SK-N-SH treated with all-trans-retinoic acid at 6 μM for 48 hours (cell line): Measurements from ENCODE around the gene MTNR1B.

Source experiments
- ATAC-seq: fragments of 200-7000 bp; cut with Tn5 transposase; 3 replicates; pipeline ENCODE4 v1.9.1; 2020; ENCODE audit warnings: mild to moderate bottlenecking, moderate library complexity
- ARNTL ChIP-seq: fragments of 450-650 bp; formaldehyde crosslinking; IDR thresholded peaks from 2 replicates; pipeline ENCODE4 v1.5.0; 2020; ENCODE audit warnings: low read depth, mild to moderate bottlenecking, moderate library complexity, borderline replicate concordance
- BACH2 ChIP-seq: fragments of 250-450 bp; sonication (Bioruptor Pico); IDR thresholded peaks from 2 replicates; pipeline ENCODE4 v1.9.0; 2021; ENCODE audit warnings: mild to moderate bottlenecking, borderline replicate concordance
- CSDC2 ChIP-seq: fragments of 250-450 bp; sonication (Bioruptor Pico); IDR thresholded peaks from 2 replicates; pipeline ENCODE4 v1.5.0; 2020; ENCODE audit warnings: mild to moderate bottlenecking, moderate library complexity
- ESRRG ChIP-seq: fragments of 250-450 bp; sonication (Bioruptor Pico); IDR thresholded peaks from 2 replicates; pipeline ENCODE4 v1.6.1; 2021; ENCODE audit warnings: mild to moderate bottlenecking
- GLIS3 ChIP-seq: fragments of 250-450 bp; sonication (Bioruptor Pico); IDR thresholded peaks from 2 replicates; pipeline ENCODE4 v1.5.0; 2020; ENCODE audit warnings: mild to moderate bottlenecking, moderate library complexity
- OSR1 ChIP-seq: fragments of 250-450 bp; sonication (Bioruptor Pico); IDR thresholded peaks from 2 replicates; pipeline ENCODE4 v1.8.0; 2022; ENCODE audit warnings: moderate library complexity, mild to moderate bottlenecking, inconsistent platforms
- PPARA ChIP-seq: fragments of 250-450 bp; sonication (Bioruptor Pico); IDR thresholded peaks from 2 replicates; pipeline ENCODE4 v1.5.0; 2020; ENCODE audit warnings: mild to moderate bottlenecking, borderline replicate concordance
- RARB ChIP-seq: fragments of 250-450 bp; sonication (Bioruptor Pico); IDR thresholded peaks from 2 replicates; pipeline ENCODE4 v1.8.0; 2021; ENCODE audit warnings: mild to moderate bottlenecking, moderate library complexity
- SNAI2 ChIP-seq: fragments of 250-450 bp; sonication (Bioruptor Pico); IDR thresholded peaks from 2 replicates; pipeline ENCODE4 v1.5.0; 2020; ENCODE audit warnings: mild to moderate bottlenecking, moderate library complexity
- TCF4 ChIP-seq: fragments of 250-450 bp; sonication (Bioruptor Pico); IDR thresholded peaks from 2 replicates; pipeline ENCODE4 v1.8.0; 2021; ENCODE audit warnings: mild to moderate bottlenecking, moderate library complexity, borderline replicate concordance
- TOX ChIP-seq: fragments of 250-450 bp; sonication (Bioruptor Pico); IDR thresholded peaks from 2 replicates; pipeline ENCODE4 v1.8.0; 2021; ENCODE audit warnings: mild to moderate bottlenecking, moderate library complexity, borderline replicate concordance
- ZC3H10 ChIP-seq: fragments of 250-450 bp; sonication (Bioruptor Pico); IDR thresholded peaks from 2 replicates; pipeline ENCODE4 v1.5.1; 2021; ENCODE audit warnings: mild to moderate bottlenecking, moderate library complexity
- ZFP3 ChIP-seq: fragments of 250-450 bp; sonication (Bioruptor Pico); IDR thresholded peaks from 2 replicates; pipeline ENCODE4 v1.5.0; 2020; ENCODE audit warnings: mild to moderate bottlenecking, moderate library complexity
- ZFP30 ChIP-seq: fragments of 450-650 bp; formaldehyde crosslinking; IDR thresholded peaks from 2 replicates; pipeline ENCODE4 v1.5.0; 2022; ENCODE audit warnings: mild to moderate bottlenecking, moderate library complexity
- ZNF565 ChIP-seq: fragments of 450-650 bp; formaldehyde crosslinking; conservative IDR thresholded peaks from 2 replicates; pipeline ENCODE4 v1.5.0; 2020; ENCODE audit warnings: low read depth, mild to moderate bottlenecking, moderate library complexity
- ZNF70 ChIP-seq: fragments of 450-650 bp; formaldehyde crosslinking; IDR thresholded peaks from 2 replicates; pipeline ENCODE4 v1.5.0; 2020; ENCODE audit warnings: mild to moderate bottlenecking, moderate library complexity
- ZNF8 ChIP-seq: fragments of 450-650 bp; formaldehyde crosslinking; IDR thresholded peaks from 2 replicates; pipeline ENCODE4 v1.5.0; 2020; ENCODE audit warnings: mild to moderate bottlenecking, moderate library complexity
- TF ChIP-seq, protein P1 (sequence below): fragments of 250-450 bp; sonication (Bioruptor Pico); IDR thresholded peaks from 2 replicates; pipeline ENCODE4 v1.8.0; 2020; ENCODE audit warnings: mild to moderate bottlenecking, moderate library complexity, borderline replicate concordance
- TF ChIP-seq, protein P2 (sequence below): fragments of 250-450 bp; sonication (Bioruptor Pico); IDR thresholded peaks from 2 replicates; pipeline ENCODE4 v1.5.0; 2020; ENCODE audit warnings: mild to moderate bottlenecking, moderate library complexity
- TF ChIP-seq, protein P3 (sequence below): fragments of 250-450 bp; sonication (Bioruptor Pico); IDR thresholded peaks from 2 replicates; pipeline ENCODE4 v1.5.1; 2021; ENCODE audit warnings: mild to moderate bottlenecking, moderate library complexity
- TF ChIP-seq, protein P4 (sequence below): fragments of 250-450 bp; sonication (Bioruptor Pico); IDR thresholded peaks from 2 replicates; pipeline ENCODE4 v1.5.1; 2020; ENCODE audit warnings: low read depth, mild to moderate bottlenecking, moderate library complexity
- TF ChIP-seq, protein P5 (sequence below): fragments of 250-450 bp; sonication (Bioruptor Pico); IDR thresholded peaks from 2 replicates; pipeline ENCODE4 v1.8.0; 2021; ENCODE audit warnings: low read depth, mild to moderate bottlenecking, moderate library complexity, borderline replicate concordance

MTNR1B gene

DNA sequence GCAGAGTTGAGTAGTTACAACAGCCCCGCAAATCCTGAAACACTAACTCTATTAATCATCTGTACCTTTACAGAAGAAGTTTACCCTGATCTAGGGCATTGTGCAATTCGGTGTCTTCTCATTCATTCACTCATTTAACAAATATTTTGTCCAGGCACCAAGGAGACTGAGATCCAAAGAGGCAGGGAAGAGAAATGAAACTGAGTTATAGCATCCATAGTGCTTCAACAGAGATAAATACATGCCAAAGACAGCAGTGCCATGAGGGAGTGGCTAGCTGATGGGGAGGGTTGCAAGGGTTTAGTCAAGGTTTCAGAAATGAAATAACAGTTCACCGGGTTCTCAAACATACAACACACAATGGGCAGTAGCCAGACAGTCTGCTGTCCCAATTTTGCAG, 40.2 kb upstream of the MTNR1B start:
- no peak for ATAC-seq
- TF ChIP-seq ZNF565 (CRISPR knock-in tag) = no peak

DNA sequence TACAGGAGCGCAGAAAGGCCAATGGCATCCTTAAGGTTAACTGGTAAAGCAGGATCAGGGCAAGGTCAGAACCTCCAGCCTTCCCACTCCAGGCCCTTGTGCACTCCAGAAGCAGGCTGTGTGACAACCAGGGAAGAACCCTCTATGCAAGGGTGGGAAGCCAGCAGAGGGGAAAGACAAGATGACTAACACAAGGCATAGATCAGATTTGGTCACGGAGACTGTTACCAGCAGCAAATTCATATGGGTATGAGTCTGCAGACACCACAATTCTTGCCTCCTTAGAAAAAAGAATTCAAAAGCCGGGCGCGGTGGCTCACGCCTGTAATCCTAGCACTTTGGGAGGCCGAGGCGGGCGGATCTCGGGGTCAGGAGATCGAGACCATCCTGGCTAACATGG, 39.8 kb upstream of the MTNR1B start:
- no peak for ATAC-seq
- TF ChIP-seq OSR1 (CRISPR knock-in tag) (no peak), ZFP3 (CRISPR knock-in tag) (no peak), ZFP30 (CRISPR knock-in tag) (no peak), RARB (CRISPR knock-in tag) (no peak), ZNF70 (CRISPR knock-in tag) (no peak), BACH2 (no peak), ZC3H10 (CRISPR knock-in tag) (no peak), GLIS3 (CRISPR knock-in tag) (no peak), PPARA (CRISPR knock-in tag) (no peak), TOX (no peak), ARNTL (CRISPR knock-in tag) (no peak), CSDC2 (no peak), ZNF8 (CRISPR knock-in tag) (no peak), ESRRG (CRISPR knock-in tag) (no peak), SNAI2 (no peak)
- TF ChIP-seq, protein P1, sequence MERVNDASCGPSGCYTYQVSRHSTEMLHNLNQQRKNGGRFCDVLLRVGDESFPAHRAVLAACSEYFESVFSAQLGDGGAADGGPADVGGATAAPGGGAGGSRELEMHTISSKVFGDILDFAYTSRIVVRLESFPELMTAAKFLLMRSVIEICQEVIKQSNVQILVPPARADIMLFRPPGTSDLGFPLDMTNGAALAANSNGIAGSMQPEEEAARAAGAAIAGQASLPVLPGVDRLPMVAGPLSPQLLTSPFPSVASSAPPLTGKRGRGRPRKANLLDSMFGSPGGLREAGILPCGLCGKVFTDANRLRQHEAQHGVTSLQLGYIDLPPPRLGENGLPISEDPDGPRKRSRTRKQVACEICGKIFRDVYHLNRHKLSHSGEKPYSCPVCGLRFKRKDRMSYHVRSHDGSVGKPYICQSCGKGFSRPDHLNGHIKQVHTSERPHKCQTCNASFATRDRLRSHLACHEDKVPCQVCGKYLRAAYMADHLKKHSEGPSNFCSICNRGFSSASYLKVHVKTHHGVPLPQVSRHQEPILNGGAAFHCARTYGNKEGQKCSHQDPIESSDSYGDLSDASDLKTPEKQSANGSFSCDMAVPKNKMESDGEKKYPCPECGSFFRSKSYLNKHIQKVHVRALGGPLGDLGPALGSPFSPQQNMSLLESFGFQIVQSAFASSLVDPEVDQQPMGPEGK (CRISPR knock-in tag) = no peak
- TF ChIP-seq, protein P2, sequence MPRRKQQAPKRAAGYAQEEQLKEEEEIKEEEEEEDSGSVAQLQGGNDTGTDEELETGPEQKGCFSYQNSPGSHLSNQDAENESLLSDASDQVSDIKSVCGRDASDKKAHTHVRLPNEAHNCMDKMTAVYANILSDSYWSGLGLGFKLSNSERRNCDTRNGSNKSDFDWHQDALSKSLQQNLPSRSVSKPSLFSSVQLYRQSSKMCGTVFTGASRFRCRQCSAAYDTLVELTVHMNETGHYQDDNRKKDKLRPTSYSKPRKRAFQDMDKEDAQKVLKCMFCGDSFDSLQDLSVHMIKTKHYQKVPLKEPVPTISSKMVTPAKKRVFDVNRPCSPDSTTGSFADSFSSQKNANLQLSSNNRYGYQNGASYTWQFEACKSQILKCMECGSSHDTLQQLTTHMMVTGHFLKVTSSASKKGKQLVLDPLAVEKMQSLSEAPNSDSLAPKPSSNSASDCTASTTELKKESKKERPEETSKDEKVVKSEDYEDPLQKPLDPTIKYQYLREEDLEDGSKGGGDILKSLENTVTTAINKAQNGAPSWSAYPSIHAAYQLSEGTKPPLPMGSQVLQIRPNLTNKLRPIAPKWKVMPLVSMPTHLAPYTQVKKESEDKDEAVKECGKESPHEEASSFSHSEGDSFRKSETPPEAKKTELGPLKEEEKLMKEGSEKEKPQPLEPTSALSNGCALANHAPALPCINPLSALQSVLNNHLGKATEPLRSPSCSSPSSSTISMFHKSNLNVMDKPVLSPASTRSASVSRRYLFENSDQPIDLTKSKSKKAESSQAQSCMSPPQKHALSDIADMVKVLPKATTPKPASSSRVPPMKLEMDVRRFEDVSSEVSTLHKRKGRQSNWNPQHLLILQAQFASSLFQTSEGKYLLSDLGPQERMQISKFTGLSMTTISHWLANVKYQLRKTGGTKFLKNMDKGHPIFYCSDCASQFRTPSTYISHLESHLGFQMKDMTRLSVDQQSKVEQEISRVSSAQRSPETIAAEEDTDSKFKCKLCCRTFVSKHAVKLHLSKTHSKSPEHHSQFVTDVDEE (CRISPR knock-in tag) = no peak
- TF ChIP-seq, protein P3, sequence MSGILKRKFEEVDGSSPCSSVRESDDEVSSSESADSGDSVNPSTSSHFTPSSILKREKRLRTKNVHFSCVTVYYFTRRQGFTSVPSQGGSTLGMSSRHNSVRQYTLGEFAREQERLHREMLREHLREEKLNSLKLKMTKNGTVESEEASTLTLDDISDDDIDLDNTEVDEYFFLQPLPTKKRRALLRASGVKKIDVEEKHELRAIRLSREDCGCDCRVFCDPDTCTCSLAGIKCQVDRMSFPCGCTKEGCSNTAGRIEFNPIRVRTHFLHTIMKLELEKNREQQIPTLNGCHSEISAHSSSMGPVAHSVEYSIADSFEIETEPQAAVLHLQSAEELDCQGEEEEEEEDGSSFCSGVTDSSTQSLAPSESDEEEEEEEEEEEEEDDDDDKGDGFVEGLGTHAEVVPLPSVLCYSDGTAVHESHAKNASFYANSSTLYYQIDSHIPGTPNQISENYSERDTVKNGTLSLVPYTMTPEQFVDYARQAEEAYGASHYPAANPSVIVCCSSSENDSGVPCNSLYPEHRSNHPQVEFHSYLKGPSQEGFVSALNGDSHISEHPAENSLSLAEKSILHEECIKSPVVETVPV (CRISPR knock-in tag) = no peak
- TF ChIP-seq, protein P4, sequence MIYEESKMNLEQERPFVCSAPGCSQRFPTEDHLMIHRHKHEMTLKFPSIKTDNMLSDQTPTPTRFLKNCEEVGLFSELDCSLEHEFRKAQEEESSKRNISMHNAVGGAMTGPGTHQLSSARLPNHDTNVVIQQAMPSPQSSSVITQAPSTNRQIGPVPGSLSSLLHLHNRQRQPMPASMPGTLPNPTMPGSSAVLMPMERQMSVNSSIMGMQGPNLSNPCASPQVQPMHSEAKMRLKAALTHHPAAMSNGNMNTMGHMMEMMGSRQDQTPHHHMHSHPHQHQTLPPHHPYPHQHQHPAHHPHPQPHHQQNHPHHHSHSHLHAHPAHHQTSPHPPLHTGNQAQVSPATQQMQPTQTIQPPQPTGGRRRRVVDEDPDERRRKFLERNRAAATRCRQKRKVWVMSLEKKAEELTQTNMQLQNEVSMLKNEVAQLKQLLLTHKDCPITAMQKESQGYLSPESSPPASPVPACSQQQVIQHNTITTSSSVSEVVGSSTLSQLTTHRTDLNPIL (CRISPR knock-in tag) = no peak

DNA sequence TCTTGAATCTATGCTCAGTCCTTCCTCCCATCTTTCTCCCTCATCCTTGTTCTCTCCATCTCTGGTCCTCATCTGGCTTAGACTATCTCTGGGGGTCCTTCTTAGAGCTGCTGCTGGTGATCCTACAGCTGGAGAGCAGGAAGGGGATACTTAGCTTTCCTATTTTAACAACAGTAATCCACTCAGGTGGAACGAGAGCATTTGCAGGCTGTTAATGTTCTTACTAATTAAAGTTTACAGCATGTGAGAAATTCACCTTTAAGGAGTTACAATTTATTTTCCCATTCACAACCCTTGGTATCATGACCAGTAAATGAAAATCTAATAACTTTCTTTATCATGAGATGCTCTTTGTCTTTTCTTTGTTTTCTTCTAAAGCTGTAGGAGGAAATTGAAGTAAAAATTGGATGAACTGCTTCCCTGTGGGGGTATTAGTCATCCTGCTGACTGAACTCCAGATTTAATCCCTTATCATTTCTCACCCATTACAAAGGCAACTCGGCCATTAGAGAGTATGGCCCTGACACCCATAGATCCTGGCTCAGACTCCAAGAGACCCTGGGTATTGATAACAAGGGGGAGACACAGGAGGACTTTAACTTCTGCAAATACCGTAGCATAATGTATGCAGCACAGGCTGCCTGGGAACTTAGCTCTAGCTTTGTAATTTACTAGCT, 37.6 kb upstream of the MTNR1B start:
- ATAC-seq = no peak
- TF ChIP-seq TCF4 (CRISPR knock-in tag) (no peak), OSR1 (CRISPR knock-in tag) (no peak), BACH2 (no peak), ARNTL (CRISPR knock-in tag) (no peak), ZC3H10 (CRISPR knock-in tag) (no peak), ZFP30 (CRISPR knock-in tag) (no peak), ZFP3 (CRISPR knock-in tag) (no peak), CSDC2 (no peak), SNAI2 (no peak), GLIS3 (CRISPR knock-in tag) (no peak), ZNF8 (CRISPR knock-in tag) (no peak), TOX (no peak), ESRRG (CRISPR knock-in tag) (no peak), ZNF70 (CRISPR knock-in tag) (no peak), RARB (CRISPR knock-in tag) (no peak)
- TF ChIP-seq, protein P5, sequence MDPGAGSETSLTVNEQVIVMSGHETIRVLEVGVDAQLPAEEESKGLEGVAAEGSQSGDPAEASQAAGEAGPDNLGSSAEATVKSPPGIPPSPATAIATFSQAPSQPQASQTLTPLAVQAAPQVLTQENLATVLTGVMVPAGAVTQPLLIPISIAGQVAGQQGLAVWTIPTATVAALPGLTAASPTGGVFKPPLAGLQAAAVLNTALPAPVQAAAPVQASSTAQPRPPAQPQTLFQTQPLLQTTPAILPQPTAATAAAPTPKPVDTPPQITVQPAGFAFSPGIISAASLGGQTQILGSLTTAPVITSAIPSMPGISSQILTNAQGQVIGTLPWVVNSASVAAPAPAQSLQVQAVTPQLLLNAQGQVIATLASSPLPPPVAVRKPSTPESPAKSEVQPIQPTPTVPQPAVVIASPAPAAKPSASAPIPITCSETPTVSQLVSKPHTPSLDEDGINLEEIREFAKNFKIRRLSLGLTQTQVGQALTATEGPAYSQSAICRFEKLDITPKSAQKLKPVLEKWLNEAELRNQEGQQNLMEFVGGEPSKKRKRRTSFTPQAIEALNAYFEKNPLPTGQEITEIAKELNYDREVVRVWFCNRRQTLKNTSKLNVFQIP (CRISPR knock-in tag) = no peak
- TF ChIP-seq, protein P3 (CRISPR knock-in tag) = no peak
- TF ChIP-seq, protein P4 (CRISPR knock-in tag) = no peak
